T-helper 1 cell treated with Interleukin-12 subunit alpha and Interleukin-12 subunit beta and Interleukin-4 antibody, amounts not matched to agents 30 μg/mL and 1 μg/mL, for 36 hours (primary cell): ENCODE measurements around the gene DOCK3.

Experiments
- H3K27ac Mint-ChIP-seq: one replicate; pipeline ENCODE4 v1.8.0; 2021; ENCODE audit warnings: mild to moderate bottlenecking, mixed read lengths
- H3K27me3 Mint-ChIP-seq: one replicate; pipeline ENCODE4 v1.8.0; 2021; ENCODE audit warnings: low read depth, mixed read lengths
- H3K36me3 Mint-ChIP-seq: one replicate; pipeline ENCODE4 v1.8.0; 2021; ENCODE audit warnings: low read depth, mixed read lengths
- H3K4me1 Mint-ChIP-seq: one replicate; pipeline ENCODE4 v1.8.0; 2021; ENCODE audit warnings: low read depth, mixed read lengths
- H3K4me3 Mint-ChIP-seq: one replicate; pipeline ENCODE4 v1.8.0; 2021; ENCODE audit warnings: mild to moderate bottlenecking, moderate library complexity, mixed read lengths
- H3K9me3 Mint-ChIP-seq: one replicate; pipeline ENCODE4 v1.8.0; 2021; ENCODE audit warnings: mixed read lengths

DOCK3 gene

GRCh38 chr3:51328206-51328605, 653.5 kb downstream of the DOCK3 start:
- H3K4me3 Mint-ChIP-seq: no peak overlapping the region
- H3K9me3 Mint-ChIP-seq: peaks cover 3% of the 10 kb centered on the region
- no peak overlapping the region for H3K27ac Mint-ChIP-seq
- no peaks in the 10 kb centered on the region for H3K4me1 Mint-ChIP-seq
- no peaks in the 10 kb centered on the region for H3K36me3 Mint-ChIP-seq
- H3K27me3 Mint-ChIP-seq: no peaks in the 10 kb centered on the region

DNA sequence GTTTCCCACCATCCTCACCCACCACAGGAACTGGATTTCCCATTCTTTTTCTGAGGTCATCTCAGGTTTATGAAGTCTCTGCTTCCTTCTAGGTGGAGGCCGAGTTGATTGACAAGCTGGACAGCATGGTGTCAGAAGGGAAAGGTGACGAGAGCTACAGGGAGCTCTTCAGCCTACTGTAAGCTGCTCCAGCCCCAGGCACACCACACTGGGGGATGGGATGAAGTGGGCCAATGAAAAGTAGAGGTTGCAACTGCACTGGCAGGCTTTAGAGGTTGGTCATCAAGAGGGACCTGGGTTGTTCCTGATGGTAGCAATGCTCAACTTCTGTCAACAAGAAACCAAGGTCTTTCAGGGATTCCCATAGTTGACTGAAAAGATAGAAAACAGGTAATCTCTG, 655.3 kb downstream of the DOCK3 start:
- H3K27me3 Mint-ChIP-seq: no peaks in the 10 kb centered on the region

GRCh38 chr3:51332156-51332555, 657.4 kb downstream of the DOCK3 start:
- H3K4me3 Mint-ChIP-seq: no peak overlapping the region
- no peaks in the 10 kb centered on the region for H3K4me1 Mint-ChIP-seq
- H3K27me3 Mint-ChIP-seq: no peaks in the 10 kb centered on the region
- H3K27ac Mint-ChIP-seq: peak overlapping the region; percentile 45
- H3K9me3 Mint-ChIP-seq: no peaks in the 10 kb centered on the region
- no peaks in the 10 kb centered on the region for H3K36me3 Mint-ChIP-seq

More for the DNA sequence above, 655.3 kb downstream of the DOCK3 start:
- Mint-ChIP-seq H3K4me1 (no peaks in the 10 kb centered on the region), H3K36me3 (no peaks in the 10 kb centered on the region), H3K9me3 (peaks cover 2% of the 10 kb centered on the region), H3K4me3 (no peak overlapping the region), H3K27ac (no peak overlapping the region)

DNA sequence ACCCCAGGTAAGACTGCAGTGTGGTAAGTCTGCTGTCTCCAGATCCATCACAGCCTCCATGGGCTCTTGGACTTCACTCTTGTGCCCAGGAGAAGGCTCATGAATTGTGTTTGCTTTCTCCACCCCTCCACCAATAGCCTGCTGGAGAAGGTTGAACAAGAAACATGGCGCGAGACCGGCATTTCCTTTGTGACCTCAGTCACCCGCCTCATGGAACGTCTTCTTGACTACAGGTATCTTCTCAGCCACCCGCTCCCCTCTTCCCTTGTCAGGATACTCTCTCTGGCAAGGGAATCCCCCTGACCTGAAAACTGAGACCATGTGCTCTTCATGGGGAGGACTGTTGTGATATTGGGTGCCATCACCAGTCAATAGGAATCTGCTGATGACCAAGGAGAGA, 658.3 kb downstream of the DOCK3 start:
- Mint-ChIP-seq H3K4me1 (no peaks in the 10 kb centered on the region), H3K27ac (no peak overlapping the region), H3K4me3 (no peak overlapping the region), H3K36me3 (no peaks in the 10 kb centered on the region), H3K9me3 (no peaks in the 10 kb centered on the region), H3K27me3 (no peaks in the 10 kb centered on the region)

DNA sequence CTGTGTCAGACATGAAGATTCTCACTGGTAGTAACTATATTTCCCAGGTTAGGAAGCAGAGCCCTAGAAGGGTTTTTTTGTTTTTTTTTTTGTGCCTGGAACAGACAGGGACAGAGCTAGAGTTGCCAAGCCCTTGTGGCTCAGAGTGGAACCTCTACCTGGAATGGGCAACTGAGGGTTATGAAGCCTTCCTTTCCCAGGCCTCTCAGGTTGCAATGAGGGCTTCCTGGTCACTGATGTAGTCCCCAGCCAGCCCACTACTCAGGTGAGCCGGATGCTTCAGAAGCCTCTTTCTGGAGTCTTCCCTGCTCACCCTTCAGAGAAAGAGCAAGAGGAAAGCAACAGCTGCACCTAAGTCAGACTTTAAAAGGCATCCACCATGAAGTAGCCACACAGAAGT, 661.5 kb downstream of the DOCK3 start:
- no peaks in the 10 kb centered on the region for H3K9me3 Mint-ChIP-seq
- no peak overlapping the region for H3K4me3 Mint-ChIP-seq
- no peaks in the 10 kb centered on the region for H3K36me3 Mint-ChIP-seq
- H3K4me1 Mint-ChIP-seq: no peaks in the 10 kb centered on the region
- H3K27me3 Mint-ChIP-seq: no peaks in the 10 kb centered on the region
- H3K27ac Mint-ChIP-seq: no peak overlapping the region

- no peak overlapping the region for H3K27ac Mint-ChIP-seq
- no peaks in the 10 kb centered on the region for H3K4me1 Mint-ChIP-seq
- no peak overlapping the region for H3K4me3 Mint-ChIP-seq
- H3K27me3 Mint-ChIP-seq: no peaks in the 10 kb centered on the region
- no peaks in the 10 kb centered on the region for H3K36me3 Mint-ChIP-seq
- no peaks in the 10 kb centered on the region for H3K9me3 Mint-ChIP-seq
These were observed 662.9 kb downstream of the DOCK3 start for GRCh38 chr3:51337666-51338065.

DNA sequence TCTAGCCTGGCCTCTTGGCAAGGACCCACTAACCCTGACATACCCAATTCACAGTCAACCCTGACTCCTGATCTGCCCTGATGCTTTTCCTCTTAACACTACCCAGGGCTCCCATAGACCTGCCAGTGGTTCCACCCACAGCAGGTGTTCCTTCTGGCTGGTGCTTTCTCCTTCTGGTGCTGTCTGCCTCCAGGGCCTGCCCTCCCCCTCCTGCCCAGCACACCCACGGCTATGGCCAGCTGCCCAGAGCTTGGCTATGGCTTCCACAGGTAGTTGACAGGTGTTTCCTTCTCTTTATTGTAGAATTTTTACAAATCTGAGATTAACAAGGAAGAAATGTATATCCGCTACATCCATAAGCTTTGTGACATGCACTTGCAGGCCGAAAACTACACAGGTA, 663.9 kb downstream of the DOCK3 start:
- H3K36me3 Mint-ChIP-seq: no peaks in the 10 kb centered on the region
- no peak overlapping the region for H3K27ac Mint-ChIP-seq
- H3K4me3 Mint-ChIP-seq: no peak overlapping the region
- no peaks in the 10 kb centered on the region for H3K4me1 Mint-ChIP-seq
- H3K9me3 Mint-ChIP-seq: no peaks in the 10 kb centered on the region
- H3K27me3 Mint-ChIP-seq: no peaks in the 10 kb centered on the region

DNA sequence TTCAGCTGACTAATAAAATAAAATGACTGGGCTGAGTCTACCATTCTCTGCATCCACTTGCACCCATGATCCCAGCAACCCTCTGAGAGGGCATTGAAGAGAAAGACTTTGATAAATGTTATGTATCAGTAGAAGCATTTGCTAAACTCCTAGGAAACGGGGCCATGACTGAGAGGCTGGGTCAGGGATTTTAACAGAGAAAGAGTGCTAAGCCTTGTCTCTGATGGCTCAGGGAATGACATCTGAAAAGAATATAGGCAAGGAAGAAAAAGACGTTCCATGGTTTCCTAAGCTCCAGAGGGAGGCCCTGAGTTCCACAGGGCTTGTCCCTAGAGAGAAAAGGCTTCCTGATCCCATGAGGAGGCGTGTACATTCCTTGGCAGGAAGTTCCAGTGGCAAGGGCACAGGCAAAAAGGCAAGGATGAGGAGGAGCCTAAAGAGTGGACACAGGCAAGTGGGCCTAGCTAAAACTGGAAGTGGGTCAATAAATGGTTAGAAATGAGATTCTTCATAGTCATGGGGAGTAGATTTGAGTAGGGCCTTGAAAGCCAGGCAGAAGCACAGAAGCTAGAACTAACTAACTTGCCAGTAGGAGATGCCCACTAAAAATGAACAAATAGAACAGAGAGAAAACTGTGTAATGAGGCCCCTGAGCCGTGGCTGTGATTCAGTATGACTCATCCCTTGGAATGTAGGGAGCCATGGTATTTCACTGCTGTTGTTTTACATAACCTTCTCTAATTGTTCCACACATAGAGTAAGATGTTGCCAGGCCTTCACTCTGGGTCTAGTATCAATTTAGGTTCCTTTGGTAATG, 665.5 kb downstream of the DOCK3 start:
- no peak overlapping the region for H3K4me3 Mint-ChIP-seq
- no peaks in the 10 kb centered on the region for H3K27me3 Mint-ChIP-seq
- H3K4me1 Mint-ChIP-seq: no peaks in the 10 kb centered on the region
- H3K9me3 Mint-ChIP-seq: no peaks in the 10 kb centered on the region
- no peaks in the 10 kb centered on the region for H3K36me3 Mint-ChIP-seq
- H3K27ac Mint-ChIP-seq: no peak overlapping the region

- H3K9me3 Mint-ChIP-seq: no peaks in the 10 kb centered on the region
- H3K4me3 Mint-ChIP-seq: no peak overlapping the region
- H3K36me3 Mint-ChIP-seq: no peaks in the 10 kb centered on the region
- H3K27me3 Mint-ChIP-seq: no peaks in the 10 kb centered on the region
- H3K27ac Mint-ChIP-seq: no peak overlapping the region
- no peaks in the 10 kb centered on the region for H3K4me1 Mint-ChIP-seq
These were observed 666.4 kb downstream of the DOCK3 start for GRCh38 chr3:51340989-51341636.

DNA sequence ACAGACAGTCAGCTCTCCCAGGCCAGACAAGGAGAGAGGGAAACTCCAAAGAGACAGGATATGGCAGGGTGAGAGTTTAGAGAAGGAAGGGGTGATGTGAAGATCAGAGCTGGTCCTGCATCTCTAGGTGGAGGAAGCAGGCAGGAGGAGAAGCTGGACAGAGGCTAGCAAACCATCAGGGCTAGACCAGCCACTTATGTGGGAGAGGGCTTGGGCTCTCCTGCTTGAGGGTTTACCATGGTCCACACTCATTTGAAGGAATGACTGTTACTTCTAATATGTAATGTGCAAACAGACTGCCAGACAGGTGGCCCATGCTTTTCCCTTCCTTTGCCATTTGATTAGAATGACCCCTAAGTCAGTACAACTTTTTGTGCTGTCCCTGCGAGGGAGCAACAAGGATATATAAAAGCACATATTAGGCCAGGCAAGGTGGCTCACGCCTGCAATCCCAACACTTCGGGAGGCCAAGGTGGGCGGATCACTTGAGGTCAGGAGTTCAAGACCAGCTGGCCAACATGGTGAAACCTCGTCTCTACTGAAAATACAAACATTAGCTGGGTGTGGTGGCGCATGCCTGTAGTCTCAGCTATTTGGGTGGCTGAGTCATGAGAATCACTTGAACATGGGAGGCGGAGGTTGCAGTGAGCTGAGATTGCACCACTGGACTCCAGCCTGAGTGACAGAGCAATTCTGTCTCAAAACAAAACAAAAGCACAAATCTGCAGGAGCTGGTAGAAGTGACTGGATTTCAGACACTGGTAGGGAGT, 669.4 kb downstream of the DOCK3 start:
- H3K4me3 Mint-ChIP-seq: no peak overlapping the region
- no peak overlapping the region for H3K27ac Mint-ChIP-seq
- H3K9me3 Mint-ChIP-seq: no peaks in the 10 kb centered on the region
- no peaks in the 10 kb centered on the region for H3K4me1 Mint-ChIP-seq
- no peaks in the 10 kb centered on the region for H3K36me3 Mint-ChIP-seq
- no peaks in the 10 kb centered on the region for H3K27me3 Mint-ChIP-seq

DNA sequence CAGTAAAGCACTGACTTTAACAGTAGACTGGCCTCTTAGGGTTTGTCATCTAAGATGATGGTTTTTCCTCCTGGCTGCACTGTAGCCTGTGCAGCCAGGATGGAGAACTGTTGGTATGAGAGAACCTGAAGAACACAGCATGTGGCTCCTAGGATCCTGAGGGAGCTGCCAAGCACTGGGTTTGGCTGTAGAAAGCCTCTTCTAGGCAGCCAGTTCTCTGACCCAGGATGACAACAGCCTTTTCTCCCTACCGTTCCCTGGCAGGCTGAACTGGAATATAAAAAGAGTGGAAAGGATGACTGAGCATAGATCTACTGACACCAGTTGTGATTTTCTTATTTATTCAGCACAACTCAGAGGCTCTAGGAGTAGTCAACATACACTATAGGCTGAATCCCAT, 676.0 kb downstream of the DOCK3 start:
- H3K27ac Mint-ChIP-seq: no peak overlapping the region
- no peaks in the 10 kb centered on the region for H3K36me3 Mint-ChIP-seq
- no peaks in the 10 kb centered on the region for H3K9me3 Mint-ChIP-seq
- H3K27me3 Mint-ChIP-seq: no peaks in the 10 kb centered on the region
- H3K4me3 Mint-ChIP-seq: no peak overlapping the region
- no peaks in the 10 kb centered on the region for H3K4me1 Mint-ChIP-seq

GRCh38 chr3:51353131-51353530, 678.4 kb downstream of the DOCK3 start:
- no peak overlapping the region for H3K27ac Mint-ChIP-seq
- H3K27me3 Mint-ChIP-seq: no peaks in the 10 kb centered on the region
- H3K4me1 Mint-ChIP-seq: no peaks in the 10 kb centered on the region

DNA sequence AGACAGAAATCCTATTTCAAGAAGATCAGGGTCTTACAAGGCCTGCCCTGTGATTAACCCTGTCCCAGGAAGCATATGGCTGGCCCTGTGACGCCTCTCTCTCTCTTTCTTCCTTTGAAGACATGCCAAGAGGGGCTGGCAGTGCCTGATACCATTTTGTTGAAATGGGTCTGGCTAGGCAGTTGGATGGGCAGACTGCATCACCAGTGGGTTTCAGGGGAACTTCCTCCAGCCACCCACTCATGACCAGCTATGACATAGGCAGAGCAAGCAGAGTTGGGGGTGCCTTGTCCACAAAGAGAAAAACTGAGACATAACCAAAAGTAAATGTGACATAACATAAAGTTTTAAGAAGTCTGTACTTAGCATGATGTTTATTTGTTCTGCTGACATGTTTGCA, 679.0 kb downstream of the DOCK3 start:
- Mint-ChIP-seq H3K27ac (no peak overlapping the region), H3K9me3 (no peaks in the 10 kb centered on the region), H3K4me3 (no peak overlapping the region), H3K36me3 (no peaks in the 10 kb centered on the region), H3K4me1 (no peaks in the 10 kb centered on the region), H3K27me3 (no peaks in the 10 kb centered on the region)

More at GRCh38 chr3:51353131-51353530, 678.4 kb downstream of the DOCK3 start:
- Mint-ChIP-seq H3K9me3 (no peaks in the 10 kb centered on the region), H3K36me3 (no peaks in the 10 kb centered on the region), H3K4me3 (no peak overlapping the region)

DNA sequence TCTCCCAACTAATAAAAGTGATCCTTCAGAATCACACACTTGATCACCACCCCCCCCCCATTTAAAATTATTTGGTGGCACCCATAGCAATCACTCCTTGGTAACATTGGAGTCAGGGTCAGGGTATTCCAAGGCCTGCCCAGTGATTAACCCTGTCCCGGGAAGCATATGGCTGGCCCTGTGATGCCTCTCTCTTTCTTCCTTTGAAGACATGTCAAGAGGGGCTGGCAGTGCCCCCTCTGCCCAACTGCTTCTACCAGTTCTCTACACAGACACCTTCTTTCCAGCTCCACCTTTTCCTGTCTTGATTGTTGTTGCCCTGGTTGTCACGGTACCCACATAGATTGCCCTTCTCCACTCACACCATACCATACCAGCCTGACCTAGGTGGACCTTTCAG, 679.4 kb downstream of the DOCK3 start:
- Mint-ChIP-seq H3K36me3 (no peaks in the 10 kb centered on the region), H3K9me3 (no peaks in the 10 kb centered on the region), H3K27me3 (no peaks in the 10 kb centered on the region), H3K27ac (no peak overlapping the region), H3K4me1 (no peaks in the 10 kb centered on the region), H3K4me3 (no peak overlapping the region)
